Measurements from ENCODE around the gene LRRC8D. TPM values are rescaled to one million over a fixed set of nuclear protein-coding genes. Genes with fewer than 3 reads are reported as not detected.

Gene LRRC8D
- total RNA-seq, 1 experiment from 2014 or later: 39.4 TPM

- no peaks in the 10 kb centered on the region for H3K27me3 ChIP-seq (replicated peaks; ENCODE audit: control insufficient read depth, insufficient read depth, low read length)
- DNase-seq: no peak
- no peak overlapping the region for H3K4me3 ChIP-seq (ENCODE audit: low read depth, low read length)
- intact Hi-C loops (cut with micrococcal nuclease; ENCODE audit: unreplicated experiment): no loop called here
- peaks cover 7% of the 10 kb centered on the region for H3K4me1 Mint-ChIP-seq (ENCODE audit: low read depth, unreplicated experiment)
- H3K9me3 ChIP-seq: no peaks in the 10 kb centered on the region
- no peaks in the 10 kb centered on the region for H3K27me3 Mint-ChIP-seq (ENCODE audit: insufficient read depth, unreplicated experiment)
- no peaks in the 10 kb centered on the region for H3K9me3 Mint-ChIP-seq (ENCODE audit: unreplicated experiment)
- no peak overlapping the region for H3K27ac Mint-ChIP-seq (ENCODE audit: unreplicated experiment)
- no peak for TF ChIP-seq CTCF (IDR thresholded peaks at IDR 0.05; ENCODE audit: insufficient read depth in 1 of 2, low read depth in 1 of 2, low read length in 1 of 2, severe bottlenecking in 1 of 2, unreplicated experiment in 1 of 2)
- BruUV-seq (replicated peaks): no TSS peak
- peaks cover 31% of the 10 kb centered on the region for H3K36me3 Mint-ChIP-seq (ENCODE audit: insufficient read depth, unreplicated experiment)
- H3K36me3 ChIP-seq (ENCODE audit: control insufficient read depth, insufficient read depth, low read length): no peaks in the 10 kb centered on the region
- H3K4me3 Mint-ChIP-seq (ENCODE audit: unreplicated experiment): no peak overlapping the region
- CTCF ChIA-PET: no interaction called here
- H3K4me1 ChIP-seq: no peaks in the 10 kb centered on the region
- POLR2A ChIA-PET: no interaction called here
These were observed 108.7 kb downstream of the LRRC8D start for GRCh38 chr1:89929467-89930063.

- CTCF ChIA-PET: no interaction called here
- Histone ChIP-seq H3K4me3 (ENCODE audit: low read depth, low read length) (no peak overlapping the region), H3K36me3 (ENCODE audit: control insufficient read depth, insufficient read depth, low read length) (no peaks in the 10 kb centered on the region), H3K4me1 (no peaks in the 10 kb centered on the region), H3K27me3 (replicated peaks; ENCODE audit: control insufficient read depth, insufficient read depth, low read length) (no peaks in the 10 kb centered on the region), H3K9me3 (no peaks in the 10 kb centered on the region)
- POLR2A ChIA-PET: no interaction called here
- no peak for DNase-seq
- TF ChIP-seq CTCF (IDR thresholded peaks at IDR 0.05; ENCODE audit: insufficient read depth in 1 of 2, low read depth in 1 of 2, low read length in 1 of 2, severe bottlenecking in 1 of 2, unreplicated experiment in 1 of 2): no peak
- Mint-ChIP-seq H3K36me3 (ENCODE audit: insufficient read depth, unreplicated experiment) (peaks cover 41% of the 10 kb centered on the region), H3K27me3 (ENCODE audit: insufficient read depth, unreplicated experiment) (no peaks in the 10 kb centered on the region), H3K4me3 (ENCODE audit: unreplicated experiment) (no peak overlapping the region), H3K4me1 (ENCODE audit: low read depth, unreplicated experiment) (peaks cover 7% of the 10 kb centered on the region), H3K27ac (ENCODE audit: unreplicated experiment) (no peak overlapping the region), H3K9me3 (ENCODE audit: unreplicated experiment) (no peaks in the 10 kb centered on the region)
- intact Hi-C loops (cut with micrococcal nuclease; ENCODE audit: unreplicated experiment): no loop called here
- BruUV-seq (replicated peaks): no TSS peak
These were observed 109.7 kb downstream of the LRRC8D start for GRCh38 chr1:89930579-89930978.

GRCh38 chr1:89931964-89932363 lies 111.1 kb downstream of the LRRC8D start:
- Histone ChIP-seq H3K36me3 (ENCODE audit: control insufficient read depth, insufficient read depth, low read length) (no peaks in the 10 kb centered on the region), H3K9me3 (no peaks in the 10 kb centered on the region), H3K4me1 (no peaks in the 10 kb centered on the region), H3K4me3 (ENCODE audit: low read depth, low read length) (no peak overlapping the region), H3K27me3 (replicated peaks; ENCODE audit: control insufficient read depth, insufficient read depth, low read length) (no peaks in the 10 kb centered on the region)
- H3K4me1 Mint-ChIP-seq (ENCODE audit: low read depth, unreplicated experiment): peaks cover 7% of the 10 kb centered on the region
- ChIA-PET CTCF (no interaction called here), POLR2A (no interaction called here)
- no peaks in the 10 kb centered on the region for H3K9me3 Mint-ChIP-seq (ENCODE audit: unreplicated experiment)
- TF ChIP-seq CTCF (IDR thresholded peaks at IDR 0.05; ENCODE audit: insufficient read depth in 1 of 2, low read depth in 1 of 2, low read length in 1 of 2, severe bottlenecking in 1 of 2, unreplicated experiment in 1 of 2): no peak
- no peak for DNase-seq
- BruUV-seq (replicated peaks): no TSS peak
- intact Hi-C loops (cut with micrococcal nuclease; ENCODE audit: unreplicated experiment): no loop called here
- H3K27me3 Mint-ChIP-seq (ENCODE audit: insufficient read depth, unreplicated experiment): no peaks in the 10 kb centered on the region
- peaks cover 46% of the 10 kb centered on the region for H3K36me3 Mint-ChIP-seq (ENCODE audit: insufficient read depth, unreplicated experiment)
- no peak overlapping the region for H3K4me3 Mint-ChIP-seq (ENCODE audit: unreplicated experiment)
- no peak overlapping the region for H3K27ac Mint-ChIP-seq (ENCODE audit: unreplicated experiment)
